ENCODE measurements around the gene GPATCH2.

DNA sequence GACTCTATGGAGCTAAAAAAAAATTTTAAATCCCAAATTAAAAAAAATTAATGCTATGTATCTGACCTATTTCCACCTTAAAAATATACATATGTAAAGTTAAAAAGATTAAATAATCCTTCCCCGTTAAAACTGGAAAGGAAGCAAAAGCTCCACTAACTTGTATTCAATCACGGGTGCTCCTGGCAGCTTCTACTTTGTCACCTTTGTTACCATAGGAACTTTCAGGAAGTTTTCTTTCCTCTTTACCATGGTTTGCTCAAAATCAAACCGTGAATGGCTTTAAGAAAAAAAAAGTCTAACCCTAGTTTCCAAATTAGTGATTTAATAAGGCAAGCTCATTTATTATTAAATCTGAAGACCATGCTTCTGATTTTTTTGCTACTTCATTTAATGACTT lies 3.5 kb downstream of the GPATCH2 start:
- TF ChIP-seq REST (IDR thresholded peaks at IDR 0.05; ENCODE audit: low read depth), result no peak
- TF ChIP-seq EP300 (IDR thresholded peaks at IDR 0.05; ENCODE audit: borderline replicate concordance), result no peak
- no peak for TF ChIP-seq USF1 (IDR thresholded peaks at IDR 0.05)
- no peak for TF ChIP-seq NFIC (IDR thresholded peaks at IDR 0.05)
- no peak for TF ChIP-seq TEAD4 (IDR thresholded peaks at IDR 0.05)
- no peak for TF ChIP-seq CEBPB (IDR thresholded peaks at IDR 0.05)
- no peak for TF ChIP-seq FOXM1 (IDR thresholded peaks at IDR 0.05; ENCODE audit: borderline replicate concordance, low read depth)
- TF ChIP-seq, protein P1, sequence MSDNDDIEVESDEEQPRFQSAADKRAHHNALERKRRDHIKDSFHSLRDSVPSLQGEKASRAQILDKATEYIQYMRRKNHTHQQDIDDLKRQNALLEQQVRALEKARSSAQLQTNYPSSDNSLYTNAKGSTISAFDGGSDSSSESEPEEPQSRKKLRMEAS (IDR thresholded peaks at IDR 0.05), result no peak
- no peak for TF ChIP-seq RAD21 (IDR thresholded peaks at IDR 0.05; ENCODE audit: low read depth)
- no peak for TF ChIP-seq TAF1 (IDR thresholded peaks at IDR 0.05; ENCODE audit: low read depth)
- TF ChIP-seq TCF12 (IDR thresholded peaks at IDR 0.05; ENCODE audit: low read depth), result no peak
- no peak for TF ChIP-seq YY1 (IDR thresholded peaks at IDR 0.05; ENCODE audit: low read depth)

All from Ishikawa (cell line).